ENCODE results near the gene ARHGEF4.

The ARHGEF4 gene

GRCh38 chr2:131022731-131023130, 186.0 kb downstream of the ARHGEF4 start:
- no peak for DNase-seq

- no peak for DNase-seq
Measured at GRCh38 chr2:131023758-131024157, 187.0 kb downstream of the ARHGEF4 start.

GRCh38 chr2:131026919-131027318, 190.2 kb downstream of the ARHGEF4 start:
- DNase-seq, result no peak

- DNase-seq, result no peak
Measured at GRCh38 chr2:131027566-131028528, 191.1 kb downstream of the ARHGEF4 start.

- DNase-seq, result no peak
Measured at GRCh38 chr2:131029812-131030211, 193.1 kb downstream of the ARHGEF4 start.

GRCh38 chr2:131030478-131030971, 193.8 kb downstream of the ARHGEF4 start:
- no peak for DNase-seq

- DNase-seq, result no peak
Measured at GRCh38 chr2:131031431-131031841, 194.7 kb downstream of the ARHGEF4 start.

- DNase-seq, result no peak
Measured at GRCh38 chr2:131031875-131032274, 195.2 kb downstream of the ARHGEF4 start.

GRCh38 chr2:131032393-131032836, 195.7 kb downstream of the ARHGEF4 start:
- DNase-seq, result no peak

GRCh38 chr2:131033786-131034121, 197.0 kb downstream of the ARHGEF4 start:
- DNase-seq, result no peak

GRCh38 chr2:131034122-131035051, 197.7 kb downstream of the ARHGEF4 start:
- no peak for DNase-seq

- DNase-seq, result no peak
Measured at GRCh38 chr2:131035112-131035825, 198.6 kb downstream of the ARHGEF4 start.

GRCh38 chr2:131035826-131036231, 199.1 kb downstream of the ARHGEF4 start:
- DNase-seq, result no peak

- DNase-seq, result no peak
Measured at GRCh38 chr2:131036269-131036668, 199.6 kb downstream of the ARHGEF4 start.

- DNase-seq, result no peak
Measured at GRCh38 chr2:131036696-131037397, 200.1 kb downstream of the ARHGEF4 start.

- no peak for DNase-seq
Measured at GRCh38 chr2:131037398-131038257, 200.9 kb downstream of the ARHGEF4 start.

GRCh38 chr2:131038258-131039100, 201.8 kb downstream of the ARHGEF4 start:
- DNase-seq, result no peak

- DNase-seq, result no peak
Measured at GRCh38 chr2:131039101-131039440, 202.4 kb downstream of the ARHGEF4 start.

GRCh38 chr2:131039535-131039907, 202.8 kb downstream of the ARHGEF4 start:
- no peak for DNase-seq
